ENCODE measurements around the gene GPR132. TPM values are rescaled to one million over a fixed set of nuclear protein-coding genes. Genes with fewer than 3 reads are reported as not detected.

The GPR132 gene
- total and polyA plus RNA-seq, 9 of the 15 experiments (the other 6 are each of a cell fraction or from before 2014, with no cell fraction given): 0.01 to 1.1 (median 0.25) TPM; not detected in 1

- in situ Hi-C loops (cut with MboI): loop anchor here (5.0 kb wide), 2 partner anchors 35 to 75 kb away; no protein-coding TSS in a partner anchor
- intact Hi-C loops (cut with micrococcal nuclease): loop anchor here (5.0 kb wide), 1 partner anchor 40 kb away; no protein-coding TSS in a partner anchor
These were observed 18.3 kb downstream of the GPR132 start for GRCh38 chr14:105046891-105047282.

More at GRCh38 chr14:105046891-105047282, 18.3 kb downstream of the GPR132 start:
- FAIRE-seq (no peak), ATAC-seq (no peak), DNase-seq (ENCODE audit: extremely low read depth in 1 of 4, low spot score in 3 of 4) (no peak)
- H3K27ac ChIP-seq (ENCODE audit: extremely low read depth, low read depth, low read length): no peak overlapping the region
- BruUV-seq (replicated peaks): no TSS peak
- H2AFZ ChIP-seq (ENCODE audit: low read depth, low read length): no peak overlapping the region
- whole genome bisulfite sequencing (ENCODE audit: insufficient coverage, low coverage, missing lambda C conversion rate): 27% methylated on average over 6 of the region's 9 CpGs
- peaks cover 0 to 33% of the 10 kb centered on the region in 2 experiments; a peak in 2 of 5 replicates for H3K4me1 ChIP-seq (replicated peaks in 1 of 2; ENCODE audit: control insufficient read depth in 2 of 2, insufficient read depth in 2 of 2, low read length in 2 of 2)
- ChIA-PET CTCF (ENCODE audit: low intra/inter-chr PET ratio) (interaction anchor here (0.7 to 2.6 kb wide), 3 partner anchors 10 to 85 kb away, joined by 3 to 85 read pairs (median 4); partner anchors contain the start of gene AHNAK2), POLR2A (interaction anchor here (0.6 kb wide), 1 partner anchor 41 kb away, joined by 3 read pairs; no protein-coding TSS in a partner anchor)
- H3K36me3 ChIP-seq (ENCODE audit: control insufficient read depth, insufficient read depth, low read length): no peaks in the 10 kb centered on the region
- no peaks in the 10 kb centered on the region for H3K79me2 ChIP-seq (ENCODE audit: control insufficient read depth, insufficient read depth, low read length)
- H3K9me3 ChIP-seq (replicated peaks; ENCODE audit: control insufficient read depth, insufficient read depth, low read depth, low read length): no peaks in the 10 kb centered on the region
- TF ChIP-seq MTA2 (IDR thresholded peaks at IDR 0.05; ENCODE audit: low read depth) (no peak), MCM7 (IDR thresholded peaks at IDR 0.05) (no peak), ZNF436 (CRISPR knock-in tag; IDR thresholded peaks at IDR 0.05) (no peak), HDAC2 (IDR thresholded peaks at IDR 0.05) (no peak), DIDO1 (tag; IDR thresholded peaks at IDR 0.05; ENCODE audit: low read depth) (no peak), NFE2L1 (tag; IDR thresholded peaks at IDR 0.05; ENCODE audit: borderline replicate concordance, low read depth) (no peak), PHB (CRISPR knock-in tag; IDR thresholded peaks at IDR 0.05) (no peak), RBBP5 (IDR thresholded peaks at IDR 0.05; ENCODE audit: borderline replicate concordance, insufficient read depth, low read length, poor library complexity, severe bottlenecking) (no peak), POLR2G (IDR thresholded peaks at IDR 0.05; ENCODE audit: low read depth, low read length) (no peak), NUFIP1 (IDR thresholded peaks at IDR 0.05; ENCODE audit: partially characterized antibody) (no peak), ZNF589 (CRISPR knock-in tag; IDR thresholded peaks at IDR 0.05; ENCODE audit: low read depth) (no peak), SMAD1 (IDR thresholded peaks at IDR 0.05; ENCODE audit: low read depth, low read length, partially characterized antibody) (no peak), ZNF282 (CRISPR knock-in tag; IDR thresholded peaks at IDR 0.05) (no peak), ZNF507 (tag; conservative IDR thresholded peaks at IDR 0.05) (no peak), EGR1 (conservative IDR thresholded peaks at IDR 0.05) (no peak), ARNT (IDR thresholded peaks at IDR 0.05) (no peak), ZNF707 (CRISPR knock-in tag; conservative IDR thresholded peaks at IDR 0.05) (no peak), NCOA4 (IDR thresholded peaks at IDR 0.05; ENCODE audit: partially characterized antibody) (no peak)
- TF ChIP-seq, protein P1, sequence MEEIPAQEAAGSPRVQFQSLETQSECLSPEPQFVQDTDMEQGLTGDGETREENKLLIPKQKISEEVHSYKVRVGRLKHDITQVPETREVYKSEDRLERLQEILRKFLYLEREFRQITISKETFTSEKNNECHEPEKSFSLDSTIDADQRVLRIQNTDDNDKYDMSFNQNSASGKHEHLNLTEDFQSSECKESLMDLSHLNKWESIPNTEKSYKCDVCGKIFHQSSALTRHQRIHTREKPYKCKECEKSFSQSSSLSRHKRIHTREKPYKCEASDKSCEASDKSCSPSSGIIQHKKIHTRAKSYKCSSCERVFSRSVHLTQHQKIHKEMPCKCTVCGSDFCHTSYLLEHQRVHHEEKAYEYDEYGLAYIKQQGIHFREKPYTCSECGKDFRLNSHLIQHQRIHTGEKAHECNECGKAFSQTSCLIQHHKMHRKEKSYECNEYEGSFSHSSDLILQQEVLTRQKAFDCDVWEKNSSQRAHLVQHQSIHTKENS (CRISPR knock-in tag; IDR thresholded peaks at IDR 0.05): no peak
- H3K9me1 ChIP-seq (ENCODE audit: control insufficient read depth, insufficient read depth, low read length): no peaks in the 10 kb centered on the region
- H4K20me1 ChIP-seq (replicated peaks; ENCODE audit: control insufficient read depth, insufficient read depth, low read length): no peaks in the 10 kb centered on the region
- peaks cover 0 to 16% of the 10 kb centered on the region in 2 experiments; a peak in 4 of 5 replicates for H3K27me3 ChIP-seq (ENCODE audit: control insufficient read depth in 2 of 2, insufficient read depth in 2 of 2, low read length in 2 of 2)
- no peak overlapping the region for H3K4me2 ChIP-seq (ENCODE audit: insufficient read depth, low read length)
- no peak overlapping the region for H3K4me3 ChIP-seq
- peak overlapping the region in 1 of 2 experiments; percentile 45; a peak in 1 of 4 replicates for H3K9ac ChIP-seq (ENCODE audit: insufficient read depth in 1 of 2, low read depth in 2 of 2, low read length in 2 of 2)

All from K562 (cell line).